HL-60 (cell line): ENCODE measurements around the gene NNT.

ENCODE experiments used
- CTCF ChIP-seq: IDR thresholded peaks from one replicate; pipeline ENCODE4 v1.5.1; 2011; ENCODE audit warnings: low read length, control low read depth, inconsistent platforms; ENCODE audit not compliant: insufficient read depth
- REST ChIP-seq: IDR thresholded peaks from 2 replicates; pipeline ENCODE4 v1.6.1; 2012; ENCODE audit warnings: low read depth; ENCODE audit not compliant: insufficient replicate concordance

GRCh38 chr5:43658509-43658908 lies 55.5 kb downstream of the NNT start:
- TF ChIP-seq CTCF (no peak), REST (no peak)
